GM18517 (cell line): ENCODE results near the gene WDR45B.

Experiments used
- ATAC-seq: cut with Tn5 transposase; IDR thresholded peaks from one replicate; pipeline ENCODE4 v1.9.1; 2021; ENCODE audit warnings: mild to moderate bottlenecking, moderate library complexity; ENCODE audit not compliant: unreplicated experiment

Gene WDR45B

GRCh38 chr17:82633343-82633742 lies 14.9 kb downstream of the WDR45B start:
- ATAC-seq: no peak

- ATAC-seq: no peak
Measured at GRCh38 chr17:82632451-82632850, 15.8 kb downstream of the WDR45B start.

GRCh38 chr17:82631544-82631943 lies 16.7 kb downstream of the WDR45B start:
- no peak for ATAC-seq

- ATAC-seq: no peak
Measured at GRCh38 chr17:82630212-82630611, 18.0 kb downstream of the WDR45B start.

- no peak for ATAC-seq
Measured at GRCh38 chr17:82629748-82630147, 18.5 kb downstream of the WDR45B start.

GRCh38 chr17:82627405-82627804 lies 20.8 kb downstream of the WDR45B start:
- no peak for ATAC-seq

GRCh38 chr17:82623707-82624106 lies 24.5 kb downstream of the WDR45B start:
- no peak for ATAC-seq

GRCh38 chr17:82619641-82620040 lies 28.6 kb downstream of the WDR45B start:
- ATAC-seq: no peak

GRCh38 chr17:82619211-82619610 lies 29.0 kb downstream of the WDR45B start:
- no peak for ATAC-seq

GRCh38 chr17:82616021-82616711 lies 32.1 kb downstream of the WDR45B start:
- ATAC-seq: no peak

GRCh38 chr17:82615084-82616020 lies 32.9 kb downstream of the WDR45B start:
- no peak for ATAC-seq

GRCh38 chr17:82614095-82614631 lies 34.1 kb downstream of the WDR45B start:
- ATAC-seq: no peak

GRCh38 chr17:82613283-82614094 lies 34.8 kb downstream of the WDR45B start:
- ATAC-seq: no peak

- ATAC-seq: no peak
Measured at GRCh38 chr17:82611140-82612058, 36.8 kb downstream of the WDR45B start.

GRCh38 chr17:82609655-82610054 lies 38.6 kb downstream of the WDR45B start:
- no peak for ATAC-seq

- ATAC-seq: no peak
Measured at GRCh38 chr17:82608816-82609215, 39.4 kb downstream of the WDR45B start.

GRCh38 chr17:82605939-82606600 lies 42.2 kb downstream of the WDR45B start:
- no peak for ATAC-seq

- ATAC-seq: no peak
Measured at GRCh38 chr17:82604532-82604931, 43.7 kb downstream of the WDR45B start.

- no peak for ATAC-seq
Measured at GRCh38 chr17:82603981-82604448, 44.2 kb downstream of the WDR45B start.
